Measurements from ENCODE around the gene BRCA2.

The BRCA2 gene

DNA sequence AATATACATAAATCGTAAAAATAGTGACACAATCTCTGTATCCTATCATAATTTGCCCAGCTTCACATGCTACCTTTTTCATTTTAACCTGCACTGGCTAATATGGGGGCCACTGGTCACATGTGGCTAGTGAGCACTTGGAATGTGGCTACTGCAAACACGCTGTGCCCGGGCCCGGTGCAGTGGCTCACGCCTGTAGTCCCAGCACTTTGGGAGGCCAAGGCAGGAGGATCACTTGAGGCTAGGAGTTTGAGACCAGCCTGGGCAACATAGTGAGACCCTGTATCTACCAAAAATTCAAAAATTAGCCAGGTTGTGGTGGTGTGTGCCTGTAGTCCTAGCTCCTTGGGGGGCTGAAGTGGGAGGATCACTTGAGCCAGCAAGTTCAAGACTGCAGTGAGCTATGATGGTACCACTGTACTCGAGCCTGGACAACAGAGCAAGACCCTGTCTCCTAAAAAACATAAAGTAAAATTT lies 114.2 kb downstream of the BRCA2 start:
- DNase-seq, result no peak

- no peak for DNase-seq
Measured at GRCh38 chr13:32430018-32430747, 114.9 kb downstream of the BRCA2 start.

- DNase-seq, result no peak
Measured at GRCh38 chr13:32431361-32431760, 116.1 kb downstream of the BRCA2 start.

DNA sequence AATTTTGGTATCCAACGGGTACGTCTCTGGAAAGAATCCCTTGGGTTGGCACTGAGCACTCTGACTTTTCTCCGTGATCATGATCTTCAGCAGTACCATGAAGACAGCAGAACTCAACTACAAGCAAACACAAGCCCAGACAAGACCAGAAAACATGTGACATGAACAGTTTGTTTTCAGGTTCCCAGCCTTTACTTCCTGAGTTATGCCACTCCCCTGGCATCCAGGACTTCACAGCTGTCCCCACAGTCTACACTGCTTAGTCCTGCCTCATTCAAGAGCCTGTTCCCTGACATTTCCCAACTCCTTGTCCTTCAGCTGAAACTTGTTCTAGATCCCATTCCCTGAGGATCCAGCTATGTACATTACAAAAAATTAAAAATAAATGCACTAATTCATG lies 117.5 kb downstream of the BRCA2 start:
- DNase-seq, result no peak

DNA sequence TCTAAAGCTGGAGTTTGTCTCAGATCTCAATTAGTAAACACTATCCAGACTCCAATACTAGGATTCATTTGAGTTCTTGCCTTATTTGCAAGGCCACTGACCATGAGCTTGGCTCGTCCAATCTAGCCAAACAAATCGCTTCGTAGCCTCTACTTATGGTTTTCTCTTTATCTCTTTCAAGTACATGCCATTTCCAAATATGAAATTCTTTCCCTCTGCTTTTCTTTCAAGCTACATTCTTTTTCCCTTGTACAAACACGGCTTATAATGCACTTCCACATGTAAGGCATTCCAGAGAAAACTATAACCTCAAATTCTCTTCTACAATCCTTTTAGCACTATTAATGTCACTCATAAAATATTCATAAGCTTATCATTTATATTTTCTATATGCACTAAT lies 123.6 kb downstream of the BRCA2 start:
- no peak for DNase-seq

- peak; percentile 62 for DNase-seq
Measured at GRCh38 chr13:32443111-32443510, 127.8 kb downstream of the BRCA2 start.

DNA sequence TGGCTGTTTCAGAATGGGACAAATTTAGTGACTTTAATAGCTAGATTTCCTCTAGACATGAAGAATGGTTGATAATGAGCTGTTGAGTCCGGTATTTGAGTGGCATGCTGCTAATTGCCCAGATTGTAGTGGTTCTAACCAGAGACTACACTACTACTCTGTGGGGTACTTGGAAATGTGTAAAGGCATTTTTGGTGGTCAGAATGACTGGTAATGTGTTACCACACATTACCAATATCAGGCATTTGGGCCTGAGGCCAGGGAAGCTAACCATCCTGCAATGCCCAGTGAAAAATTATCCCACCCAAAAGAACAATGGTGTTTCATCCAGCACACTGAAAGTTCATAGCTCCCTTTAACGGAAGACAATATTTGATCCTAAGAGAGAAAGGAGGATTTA lies 130.2 kb downstream of the BRCA2 start:
- no peak for DNase-seq

DNA sequence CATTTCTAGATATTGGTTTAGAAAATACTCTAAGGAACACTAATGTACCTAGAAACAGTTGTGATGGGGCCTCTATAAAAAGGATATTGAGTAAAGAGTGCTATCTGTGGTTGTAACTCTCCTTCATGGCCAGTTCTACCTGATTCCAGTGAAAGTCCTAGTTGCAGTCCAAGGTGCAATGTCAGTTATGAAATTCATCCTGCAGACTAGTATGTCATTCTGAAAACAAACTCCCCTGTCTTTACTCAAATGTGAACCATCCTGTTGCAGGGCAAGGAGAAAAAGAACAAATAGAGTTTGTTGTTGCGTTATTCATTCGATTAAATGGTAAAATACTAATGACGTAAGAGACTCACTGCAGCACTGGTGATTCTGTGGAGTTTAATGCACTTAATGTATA lies 130.9 kb downstream of the BRCA2 start:
- DNase-seq, result no peak

GRCh38 chr13:32446773-32447465 lies 131.6 kb downstream of the BRCA2 start:
- no peak for DNase-seq

- DNase-seq, result no peak
Measured at GRCh38 chr13:32447894-32448623, 132.8 kb downstream of the BRCA2 start.

DNA sequence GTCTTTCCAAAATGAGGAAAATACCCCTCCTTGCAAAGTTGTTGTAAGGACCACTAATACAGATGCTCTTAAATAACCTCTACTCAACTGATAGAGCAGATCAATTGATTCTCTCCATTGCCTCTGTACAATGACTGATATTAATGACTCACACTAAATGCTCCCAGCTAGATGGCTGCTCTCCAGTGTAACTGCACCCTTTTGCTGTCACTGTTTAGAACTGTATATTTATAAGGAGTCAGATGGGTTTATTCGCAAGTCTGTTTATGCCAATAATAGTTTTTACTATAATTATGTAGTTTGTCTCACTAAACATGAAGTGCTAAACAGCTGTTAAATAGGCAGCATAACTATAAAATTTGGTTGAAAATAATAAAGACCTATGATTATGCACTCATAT lies 133.7 kb downstream of the BRCA2 start:
- DNase-seq, result no peak

Measured in CD4-positive, alpha-beta T cell treated with Interleukin-17A for 1 hour (primary cell).